GM12865 (cell line): ENCODE results near the gene JMJD8.
A peak's percentile ranks its signal among the peaks of the same experiment; 100 is the strongest.

Source experiments
- DNase-seq: peaks from one replicate; pipeline ENCODE4 v3.0.0; 2010; ENCODE audit warnings: low read depth
- H3K4me3 ChIP-seq: 2 replicates; pipeline ENCODE4 v1.5.1; 2011; ENCODE audit warnings: mild to moderate bottlenecking, low read depth, low read length, control low read depth
- TF ChIP-seq, protein P1 (sequence below): IDR thresholded peaks from 2 replicates; pipeline ENCODE4 v1.5.1; 2011; ENCODE audit warnings: low read length, control low read depth, low read depth, inconsistent platforms; ENCODE audit not compliant: insufficient read depth; ENCODE audit errors: missing control alignments

JMJD8 gene

DNA sequence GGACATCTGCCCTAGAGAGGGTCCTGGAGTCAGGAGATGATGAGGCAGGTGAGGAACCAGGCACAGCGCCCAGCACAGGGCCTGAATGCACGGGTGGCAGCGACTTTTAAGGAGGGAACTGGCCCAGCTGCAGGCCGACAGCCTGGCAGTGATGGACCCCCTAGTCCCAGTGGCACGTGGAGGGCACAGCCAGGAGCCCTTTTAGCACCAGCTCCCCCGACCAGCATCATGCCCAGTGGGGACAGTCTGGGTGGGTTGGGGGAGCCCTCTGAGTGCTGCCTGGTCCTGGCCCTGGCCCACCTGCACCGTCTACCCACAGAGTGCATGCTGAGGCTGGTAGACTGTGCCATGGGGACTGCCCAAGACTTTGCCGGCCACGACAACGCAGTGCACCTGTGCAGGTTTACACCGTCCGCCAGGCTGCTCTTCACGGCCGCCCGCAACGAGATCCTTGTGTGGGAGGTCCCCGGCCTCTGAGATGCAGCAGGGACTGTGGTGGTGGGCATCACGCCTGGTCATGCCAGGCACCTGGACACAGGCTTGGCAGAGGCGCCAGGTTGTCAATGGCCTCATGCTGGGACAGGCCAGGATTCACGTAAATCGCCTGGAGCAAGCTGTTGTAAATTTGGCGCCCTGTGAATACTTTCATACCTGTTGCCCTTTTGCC, 16.9 kb downstream of the JMJD8 start:
- no peak for DNase-seq
- TF ChIP-seq, protein P1, sequence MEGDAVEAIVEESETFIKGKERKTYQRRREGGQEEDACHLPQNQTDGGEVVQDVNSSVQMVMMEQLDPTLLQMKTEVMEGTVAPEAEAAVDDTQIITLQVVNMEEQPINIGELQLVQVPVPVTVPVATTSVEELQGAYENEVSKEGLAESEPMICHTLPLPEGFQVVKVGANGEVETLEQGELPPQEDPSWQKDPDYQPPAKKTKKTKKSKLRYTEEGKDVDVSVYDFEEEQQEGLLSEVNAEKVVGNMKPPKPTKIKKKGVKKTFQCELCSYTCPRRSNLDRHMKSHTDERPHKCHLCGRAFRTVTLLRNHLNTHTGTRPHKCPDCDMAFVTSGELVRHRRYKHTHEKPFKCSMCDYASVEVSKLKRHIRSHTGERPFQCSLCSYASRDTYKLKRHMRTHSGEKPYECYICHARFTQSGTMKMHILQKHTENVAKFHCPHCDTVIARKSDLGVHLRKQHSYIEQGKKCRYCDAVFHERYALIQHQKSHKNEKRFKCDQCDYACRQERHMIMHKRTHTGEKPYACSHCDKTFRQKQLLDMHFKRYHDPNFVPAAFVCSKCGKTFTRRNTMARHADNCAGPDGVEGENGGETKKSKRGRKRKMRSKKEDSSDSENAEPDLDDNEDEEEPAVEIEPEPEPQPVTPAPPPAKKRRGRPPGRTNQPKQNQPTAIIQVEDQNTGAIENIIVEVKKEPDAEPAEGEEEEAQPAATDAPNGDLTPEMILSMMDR: no peak
- H3K4me3 ChIP-seq: peak overlapping the region; percentile 20

DNA sequence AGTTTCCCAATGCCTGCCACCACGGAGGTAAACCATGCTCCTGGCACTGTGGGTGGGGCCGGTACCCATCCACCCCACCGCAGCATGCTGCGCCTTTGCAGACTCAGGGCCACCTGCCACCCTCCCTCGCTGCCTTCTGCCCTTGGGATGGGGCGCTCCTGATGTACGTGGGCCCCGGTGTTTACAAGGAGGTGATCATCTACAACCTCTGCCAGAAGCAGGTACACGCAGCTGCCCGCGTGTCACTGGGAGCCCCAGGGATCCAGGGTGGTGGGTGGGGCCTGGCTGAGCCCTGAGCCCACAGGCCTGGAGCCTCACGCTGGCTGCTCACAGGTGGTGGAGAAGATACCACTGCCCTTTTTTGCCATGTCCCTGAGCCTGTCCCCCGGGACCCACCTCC, 17.6 kb downstream of the JMJD8 start:
- TF ChIP-seq, protein P1: no peak
- H3K4me3 ChIP-seq: no peak overlapping the region
- DNase-seq: no peak

- TF ChIP-seq, protein P1: no peak
- H3K4me3 ChIP-seq: no peak overlapping the region
- DNase-seq: no peak
Measured at GRCh38 chr16:662597-662996, 21.5 kb downstream of the JMJD8 start.

- no peak for DNase-seq
- no peak overlapping the region for H3K4me3 ChIP-seq
- TF ChIP-seq, protein P1: no peak
Measured at GRCh38 chr16:662095-662494, 22.0 kb downstream of the JMJD8 start.

DNA sequence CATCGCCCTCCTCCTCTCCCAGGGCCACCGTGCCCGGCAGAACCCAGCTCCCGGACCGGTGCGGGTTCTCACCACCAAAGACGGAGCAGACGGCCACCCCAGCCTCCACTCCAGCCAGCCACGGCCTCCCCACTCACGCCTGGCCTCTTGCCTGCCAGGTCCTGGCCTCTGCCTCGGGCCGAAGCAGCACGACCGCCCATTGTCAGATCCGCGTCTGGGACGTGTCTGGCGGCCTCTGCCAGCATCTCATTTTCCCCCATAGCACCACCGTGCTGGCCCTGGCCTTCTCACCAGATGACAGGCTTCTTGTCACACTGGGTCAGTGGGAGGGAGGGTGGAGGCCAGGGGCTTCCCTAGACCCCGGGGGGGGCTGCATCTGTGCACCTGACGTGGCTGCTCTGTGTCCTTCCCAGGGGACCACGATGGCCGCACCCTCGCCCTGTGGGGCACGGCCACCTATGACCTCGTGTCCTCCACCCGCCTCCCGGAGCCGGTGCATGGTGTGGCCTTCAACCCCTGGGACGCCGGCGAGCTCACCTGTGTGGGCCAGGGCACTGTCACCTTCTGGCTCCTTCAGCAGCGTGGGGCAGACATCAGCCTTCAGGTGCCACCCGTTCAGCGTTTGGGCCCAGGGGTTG, 22.8 kb downstream of the JMJD8 start:
- H3K4me3 ChIP-seq: no peak overlapping the region
- TF ChIP-seq, protein P1: no peak
- DNase-seq: no peak

GRCh38 chr16:660459-661183, 23.5 kb downstream of the JMJD8 start:
- DNase-seq: peak; percentile 92
- H3K4me3 ChIP-seq: no peak overlapping the region
- TF ChIP-seq, protein P1: peak; percentile 39
